BJ (cell line): ENCODE results near the gene MYOM1. TPM values are rescaled to one million over a fixed set of nuclear protein-coding genes. Genes with fewer than 3 reads are reported as not detected.

Experiments used
- CTCF ChIA-PET: fragments of 350-600 bp; formaldehyde crosslinking; extraction: SDS; loops from one replicate; lab custom pipeline; 2021; ENCODE audit warnings: antibody characterized with exemption, inconsistent platforms; lab: Yijun Ruan, JAX
- POLR2A ChIA-PET: fragments of 300-600 bp; sonication (Branson Sonifier 250); formaldehyde crosslinking; extraction: SDS; loops from one replicate; lab custom pipeline; 2021; ENCODE audit warnings: antibody characterized with exemption; lab: Charles Lee
- DNase-seq: peaks from one replicate; pipeline ENCODE4 v3.0.0-alpha.2; 2011; ENCODE audit warnings: low read depth
- H3K27me3 ChIP-seq: 2 replicates; pipeline ENCODE4 v1.6.0; 2011; ENCODE audit warnings: low read length; ENCODE audit not compliant: control insufficient read depth, insufficient read depth
- H3K36me3 ChIP-seq: 2 replicates; pipeline ENCODE4 v1.5.1; 2011; ENCODE audit warnings: low read length; ENCODE audit not compliant: control insufficient read depth, insufficient read depth
- H3K4me3 ChIP-seq: 2 replicates; pipeline ENCODE4 v1.5.1; 2011; ENCODE audit warnings: low read depth, mild to moderate bottlenecking, control low read depth, low read length
- CTCF ChIP-seq: IDR thresholded peaks from 2 replicates; pipeline ENCODE4 v1.5.1; 2011; ENCODE audit warnings: low read depth, mild to moderate bottlenecking, control low read depth, inconsistent platforms, low read length, moderate library complexity; ENCODE audit not compliant: insufficient read depth
- polyA plus RNA-seq: library from polyadenylated mRNA; depleted of rRNA; stranded (reverse); fragments of >200 nt; gene quantifications from 2 replicates; pipeline ENCODE4 v1.2.3, GENCODE V29; 2011

MYOM1 gene
- polyA plus RNA-seq, 1 experiment: 0.48 TPM

GRCh38 chr18:3135536-3135935, 84.2 kb downstream of the MYOM1 start:
- Histone ChIP-seq H3K27me3 (no peaks in the 10 kb centered on the region), H3K4me3 (no peak overlapping the region), H3K36me3 (no peaks in the 10 kb centered on the region)
- no peak for DNase-seq
- CTCF ChIA-PET: no interaction called here
- POLR2A ChIA-PET: no interaction called here
- no peak for TF ChIP-seq CTCF

GRCh38 chr18:3132700-3133099, 87.1 kb downstream of the MYOM1 start:
- no peak for TF ChIP-seq CTCF
- no peak for DNase-seq
- Histone ChIP-seq H3K36me3 (no peaks in the 10 kb centered on the region), H3K27me3 (no peaks in the 10 kb centered on the region), H3K4me3 (no peak overlapping the region)
- POLR2A ChIA-PET: no interaction called here
- CTCF ChIA-PET: interaction anchor here (1.2 kb wide), 1 partner anchor 200 kb away, joined by 3 read pairs; no protein-coding TSS in a partner anchor

GRCh38 chr18:3130344-3130743, 89.4 kb downstream of the MYOM1 start:
- no peak for TF ChIP-seq CTCF
- CTCF ChIA-PET: interaction anchor here (1.0 to 2.7 kb wide), 6 partner anchors 13 to 191 kb away, joined by 3 to 29 read pairs (median 10); no protein-coding TSS in a partner anchor
- H3K27me3 ChIP-seq: no peaks in the 10 kb centered on the region
- H3K4me3 ChIP-seq: no peak overlapping the region
- H3K36me3 ChIP-seq: no peaks in the 10 kb centered on the region
- no peak for DNase-seq
- POLR2A ChIA-PET: no interaction called here

- DNase-seq: peak; percentile 24
- CTCF ChIA-PET: interaction anchor here (0.6 to 2.7 kb wide), 42 partner anchors 9 to 220 kb away, joined by 3 to 29 read pairs (median 4); no protein-coding TSS in a partner anchor
- TF ChIP-seq CTCF: peak; percentile 97
- POLR2A ChIA-PET: no interaction called here
- no peak overlapping the region for H3K4me3 ChIP-seq
- H3K27me3 ChIP-seq: no peaks in the 10 kb centered on the region
- H3K36me3 ChIP-seq: no peaks in the 10 kb centered on the region
These were observed 90.5 kb downstream of the MYOM1 start for GRCh38 chr18:3129053-3129864.

- no peak for TF ChIP-seq CTCF
- DNase-seq: no peak
- ChIA-PET POLR2A (no interaction called here), CTCF (no interaction called here)
- Histone ChIP-seq H3K4me3 (no peak overlapping the region), H3K36me3 (no peaks in the 10 kb centered on the region), H3K27me3 (no peaks in the 10 kb centered on the region)
These were observed 93.2 kb downstream of the MYOM1 start for GRCh38 chr18:3126457-3127097.
